Measurements from ENCODE around the gene ADAMTSL4. TPM values are rescaled to one million over a fixed set of nuclear protein-coding genes. Genes with fewer than 3 reads are reported as not detected.

Gene ADAMTSL4
- total RNA-seq, 1 experiment from 2014 or later = 4.3 TPM

DNA sequence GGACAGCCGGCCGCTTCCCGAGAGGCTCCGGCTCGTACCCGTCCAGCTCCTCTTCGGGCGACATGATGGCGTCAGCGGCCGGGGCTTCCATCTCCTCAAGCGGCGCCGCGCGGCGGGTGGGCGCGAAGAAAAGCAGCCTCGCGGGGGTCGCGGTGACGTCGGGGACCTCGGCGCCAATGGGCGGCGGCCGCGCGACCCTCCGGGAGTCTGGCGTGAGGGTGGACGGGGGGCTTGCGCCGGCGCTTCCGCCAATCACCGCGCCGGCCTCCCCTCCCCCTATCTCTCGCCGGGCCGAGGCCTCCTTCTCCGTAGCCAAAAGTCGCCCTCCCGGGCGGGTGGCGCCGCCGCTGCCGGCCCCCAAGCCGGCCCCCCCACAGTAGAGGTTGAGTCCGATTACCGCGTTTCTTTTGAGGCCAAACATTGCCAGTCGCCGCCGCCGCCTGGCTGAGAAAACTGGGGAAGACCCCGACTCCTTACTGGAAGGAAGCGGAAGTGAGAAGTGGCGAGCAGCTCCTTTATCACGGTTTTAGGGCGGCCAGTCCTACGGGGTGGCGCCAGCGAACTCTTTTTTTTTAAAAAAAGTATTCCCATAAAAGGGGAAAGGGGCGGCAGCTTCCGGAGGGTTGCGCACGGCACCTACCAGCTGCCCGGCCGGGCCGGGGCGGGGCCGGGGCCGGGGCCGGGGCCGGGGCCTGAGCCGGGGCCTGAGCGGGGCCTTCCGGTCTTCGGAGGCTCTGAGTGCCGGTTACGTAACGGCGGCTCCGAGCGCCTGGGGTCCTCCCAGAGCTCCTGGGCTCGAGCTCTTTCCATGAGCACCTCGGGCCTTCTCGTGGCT, 30.1 kb downstream of the ADAMTSL4 start, which contains the start of gene MCL1:
Gene MCL1 (minus strand): TSS at position 501 of the 835 bp plus-strand sequence. CDS start 80 bp downstream, at position 421.
- ChIA-PET POLR2A (interaction anchor here (0.7 to 3.4 kb wide), 26 partner anchors 9 to 403 kb away, joined by 3 to 41 read pairs (median 5); partner anchors contain the start of genes ANXA9, ARNT, ENSA and GOLPH3L), RAD21 (ENCODE audit: low non-redundant PET in 1 of 2, low total read pairs in 2 of 2, uncharacterized antibody in 2 of 2, unreplicated experiment in 2 of 2) (interaction anchor here (0.5 to 0.8 kb wide), 3 partner anchors 50 to 398 kb away, joined by 4 read pairs; partner anchors contain the start of gene ENSA (in 1 of the 2)), CTCF (interaction anchor here (0.6 to 1.7 kb wide), 2 partner anchors 24 to 26 kb away, joined by 3 to 4 read pairs; no protein-coding TSS in a partner anchor)
- H2AFZ ChIP-seq (ENCODE audit: low read depth, low read length, poor library complexity, severe bottlenecking) = no peak within 1 kb of the TSS
- peak within 1 kb of the TSS; percentile 86 for H3K9ac ChIP-seq (ENCODE audit: low read length)
- H3K9me3 ChIP-seq (ENCODE audit: control insufficient read depth in 1 of 2, insufficient read depth in 1 of 2, low read depth in 1 of 2, low read length in 2 of 2) = no peaks in the 10 kb centered on the region
- ATAC-seq (peak; percentile 91), DNase-seq (ENCODE audit: low read depth, low spot score) (peak; percentile 85)
- peaks cover 33 to 46% of the 10 kb centered on the region in 2 experiments for H3K36me3 ChIP-seq (ENCODE audit: control insufficient read depth in 1 of 2, insufficient read depth in 2 of 2, low read length in 2 of 2)
- intact Hi-C loops (cut with micrococcal nuclease) = loop anchor here (2.0 to 5.0 kb wide), 3 partner anchors 41 to 398 kb away; partner anchors contain the start of gene ENSA
- H3K27me3 ChIP-seq (ENCODE audit: insufficient read depth, low read length) = no peaks in the 10 kb centered on the region
- H3K4me2 ChIP-seq (ENCODE audit: low read length) = peak within 1 kb of the TSS; percentile 86
- H3K4me3 ChIP-seq (replicated peaks in 1 of 2; ENCODE audit: low read depth in 1 of 2, low read length in 2 of 2) = peak within 1 kb of the TSS; percentile 71 to 80
- no TSS peak for BruUV-seq (replicated peaks)
- peaks cover 47% of the 10 kb centered on the region for H4K20me1 ChIP-seq (ENCODE audit: insufficient read depth)
- no peaks in the 10 kb centered on the region for H3K9me2 ChIP-seq (ENCODE audit: insufficient read depth)
- H3K79me2 ChIP-seq (ENCODE audit: insufficient read depth, low read length) = peaks cover 61% of the 10 kb centered on the region
- peaks cover 26 to 49% of the 10 kb centered on the region in 2 experiments for H3K4me1 ChIP-seq (ENCODE audit: control insufficient read depth in 1 of 2, insufficient read depth in 2 of 2, low read length in 2 of 2)
- peak within 1 kb of the TSS; percentile 92 for H3K27ac ChIP-seq (ENCODE audit: low read depth, low read length)
- peak; percentile 100 for TF ChIP-seq SRF (IDR thresholded peaks at IDR 0.05; ENCODE audit: low read depth)
- TF ChIP-seq ZFX (IDR thresholded peaks at IDR 0.05) = peak; percentile 92
- TF ChIP-seq EZH2 (IDR thresholded peaks at IDR 0.05) = no peak
- no peak for TF ChIP-seq RAD21 (IDR thresholded peaks at IDR 0.05; ENCODE audit: low read depth)
- TF ChIP-seq SP1 (IDR thresholded peaks at IDR 0.05; ENCODE audit: low read depth) = peak; percentile 77
- 0 out of 2 replicates have a peak, but pooled peaks have one; percentile 57 for TF ChIP-seq CBX3 (IDR thresholded peaks at IDR 0.05; ENCODE audit: low read depth)
- TF ChIP-seq, protein P1, sequence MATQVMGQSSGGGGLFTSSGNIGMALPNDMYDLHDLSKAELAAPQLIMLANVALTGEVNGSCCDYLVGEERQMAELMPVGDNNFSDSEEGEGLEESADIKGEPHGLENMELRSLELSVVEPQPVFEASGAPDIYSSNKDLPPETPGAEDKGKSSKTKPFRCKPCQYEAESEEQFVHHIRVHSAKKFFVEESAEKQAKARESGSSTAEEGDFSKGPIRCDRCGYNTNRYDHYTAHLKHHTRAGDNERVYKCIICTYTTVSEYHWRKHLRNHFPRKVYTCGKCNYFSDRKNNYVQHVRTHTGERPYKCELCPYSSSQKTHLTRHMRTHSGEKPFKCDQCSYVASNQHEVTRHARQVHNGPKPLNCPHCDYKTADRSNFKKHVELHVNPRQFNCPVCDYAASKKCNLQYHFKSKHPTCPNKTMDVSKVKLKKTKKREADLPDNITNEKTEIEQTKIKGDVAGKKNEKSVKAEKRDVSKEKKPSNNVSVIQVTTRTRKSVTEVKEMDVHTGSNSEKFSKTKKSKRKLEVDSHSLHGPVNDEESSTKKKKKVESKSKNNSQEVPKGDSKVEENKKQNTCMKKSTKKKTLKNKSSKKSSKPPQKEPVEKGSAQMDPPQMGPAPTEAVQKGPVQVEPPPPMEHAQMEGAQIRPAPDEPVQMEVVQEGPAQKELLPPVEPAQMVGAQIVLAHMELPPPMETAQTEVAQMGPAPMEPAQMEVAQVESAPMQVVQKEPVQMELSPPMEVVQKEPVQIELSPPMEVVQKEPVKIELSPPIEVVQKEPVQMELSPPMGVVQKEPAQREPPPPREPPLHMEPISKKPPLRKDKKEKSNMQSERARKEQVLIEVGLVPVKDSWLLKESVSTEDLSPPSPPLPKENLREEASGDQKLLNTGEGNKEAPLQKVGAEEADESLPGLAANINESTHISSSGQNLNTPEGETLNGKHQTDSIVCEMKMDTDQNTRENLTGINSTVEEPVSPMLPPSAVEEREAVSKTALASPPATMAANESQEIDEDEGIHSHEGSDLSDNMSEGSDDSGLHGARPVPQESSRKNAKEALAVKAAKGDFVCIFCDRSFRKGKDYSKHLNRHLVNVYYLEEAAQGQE (IDR thresholded peaks at IDR 0.05; ENCODE audit: low read depth) = no peak
- TF ChIP-seq FOSL1 (IDR thresholded peaks at IDR 0.05; ENCODE audit: low read depth) = no peak; the same call in 1 of the 2 replicates
- TF ChIP-seq ZNF274 (IDR thresholded peaks at IDR 0.05; ENCODE audit: low read depth, low read length) = no peak
- peak; percentile 97 for TF ChIP-seq SIN3A (IDR thresholded peaks at IDR 0.05; ENCODE audit: low read depth)
- no peak for TF ChIP-seq TCF7L2 (IDR thresholded peaks at IDR 0.05; ENCODE audit: borderline replicate concordance, extremely low read depth, insufficient read depth, insufficient read length)
- TF ChIP-seq POLR2AphosphoS5 (IDR thresholded peaks at IDR 0.05; ENCODE audit: low read depth, low read length) = peak; percentile 100
- TF ChIP-seq, protein P2, sequence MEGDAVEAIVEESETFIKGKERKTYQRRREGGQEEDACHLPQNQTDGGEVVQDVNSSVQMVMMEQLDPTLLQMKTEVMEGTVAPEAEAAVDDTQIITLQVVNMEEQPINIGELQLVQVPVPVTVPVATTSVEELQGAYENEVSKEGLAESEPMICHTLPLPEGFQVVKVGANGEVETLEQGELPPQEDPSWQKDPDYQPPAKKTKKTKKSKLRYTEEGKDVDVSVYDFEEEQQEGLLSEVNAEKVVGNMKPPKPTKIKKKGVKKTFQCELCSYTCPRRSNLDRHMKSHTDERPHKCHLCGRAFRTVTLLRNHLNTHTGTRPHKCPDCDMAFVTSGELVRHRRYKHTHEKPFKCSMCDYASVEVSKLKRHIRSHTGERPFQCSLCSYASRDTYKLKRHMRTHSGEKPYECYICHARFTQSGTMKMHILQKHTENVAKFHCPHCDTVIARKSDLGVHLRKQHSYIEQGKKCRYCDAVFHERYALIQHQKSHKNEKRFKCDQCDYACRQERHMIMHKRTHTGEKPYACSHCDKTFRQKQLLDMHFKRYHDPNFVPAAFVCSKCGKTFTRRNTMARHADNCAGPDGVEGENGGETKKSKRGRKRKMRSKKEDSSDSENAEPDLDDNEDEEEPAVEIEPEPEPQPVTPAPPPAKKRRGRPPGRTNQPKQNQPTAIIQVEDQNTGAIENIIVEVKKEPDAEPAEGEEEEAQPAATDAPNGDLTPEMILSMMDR (IDR thresholded peaks at IDR 0.05 in 2 of 3, conservative IDR thresholded peaks at IDR 0.05 in 1 of 3; ENCODE audit: borderline replicate concordance in 1 of 3, insufficient read depth in 1 of 3, low read depth in 2 of 3, low read length in 2 of 3) = no peak
- no peak for TF ChIP-seq EZH2phosphoT487 (IDR thresholded peaks at IDR 0.05; ENCODE audit: borderline replicate concordance)
- no peak for TF ChIP-seq EGR1 (IDR thresholded peaks at IDR 0.05; ENCODE audit: low read depth)
- TF ChIP-seq POLR2A (IDR thresholded peaks at IDR 0.05; ENCODE audit: borderline replicate concordance, extremely low read depth, insufficient read depth, insufficient read length) = peak; percentile 98
- TF ChIP-seq, protein P3, sequence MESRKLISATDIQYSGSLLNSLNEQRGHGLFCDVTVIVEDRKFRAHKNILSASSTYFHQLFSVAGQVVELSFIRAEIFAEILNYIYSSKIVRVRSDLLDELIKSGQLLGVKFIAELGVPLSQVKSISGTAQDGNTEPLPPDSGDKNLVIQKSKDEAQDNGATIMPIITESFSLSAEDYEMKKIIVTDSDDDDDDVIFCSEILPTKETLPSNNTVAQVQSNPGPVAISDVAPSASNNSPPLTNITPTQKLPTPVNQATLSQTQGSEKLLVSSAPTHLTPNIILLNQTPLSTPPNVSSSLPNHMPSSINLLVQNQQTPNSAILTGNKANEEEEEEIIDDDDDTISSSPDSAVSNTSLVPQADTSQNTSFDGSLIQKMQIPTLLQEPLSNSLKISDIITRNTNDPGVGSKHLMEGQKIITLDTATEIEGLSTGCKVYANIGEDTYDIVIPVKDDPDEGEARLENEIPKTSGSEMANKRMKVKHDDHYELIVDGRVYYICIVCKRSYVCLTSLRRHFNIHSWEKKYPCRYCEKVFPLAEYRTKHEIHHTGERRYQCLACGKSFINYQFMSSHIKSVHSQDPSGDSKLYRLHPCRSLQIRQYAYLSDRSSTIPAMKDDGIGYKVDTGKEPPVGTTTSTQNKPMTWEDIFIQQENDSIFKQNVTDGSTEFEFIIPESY (IDR thresholded peaks at IDR 0.05; ENCODE audit: extremely low read depth, insufficient replicate concordance, low read length) = peak; percentile 61
- 0 out of 2 replicates have a peak, but pooled peaks have one; percentile 49 for TF ChIP-seq JUND (IDR thresholded peaks at IDR 0.05)
